Measurements from ENCODE around the gene AGFG2. TPM values are rescaled to one million over a fixed set of nuclear protein-coding genes. Genes with fewer than 3 reads are reported as not detected.

The AGFG2 gene
- total RNA-seq, 1 experiment from 2014 or later = 11.2 TPM

DNA sequence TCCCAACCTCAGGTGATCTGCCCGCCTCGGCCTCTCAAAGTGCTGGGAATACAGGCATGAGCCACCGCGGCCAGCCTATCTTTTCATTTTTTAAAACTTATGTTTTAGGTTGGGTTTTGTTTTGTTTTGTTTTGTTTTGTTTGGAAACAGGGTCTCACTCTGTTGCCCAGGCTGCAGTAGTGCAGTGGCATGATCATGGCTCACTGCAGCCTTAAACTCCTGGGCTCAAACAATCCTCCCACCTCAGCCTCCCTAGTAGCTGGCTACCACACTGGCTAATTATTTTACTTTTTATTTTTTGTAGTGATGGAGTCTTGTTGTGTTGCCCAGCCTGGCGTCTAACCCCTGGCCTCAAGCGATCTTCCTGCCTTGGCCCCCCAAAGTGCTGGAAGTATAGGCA is 19.4 kb upstream of the AGFG2 start:
- Histone ChIP-seq H3K79me1 (ENCODE audit: insufficient read depth, low read depth, low read length, poor library complexity, severe bottlenecking) (no peaks in the 10 kb centered on the region), H3K79me2 (ENCODE audit: insufficient read depth, low read length) (no peaks in the 10 kb centered on the region), H2AK5ac (ENCODE audit: insufficient read length, low read length) (no peak overlapping the region), H3K18ac (ENCODE audit: insufficient read length, low read depth, low read length) (no peak overlapping the region), H2AFZ (ENCODE audit: low read length) (no peak overlapping the region), H2BK15ac (ENCODE audit: low read depth, low read length) (no peak overlapping the region), H3K4ac (ENCODE audit: low read depth, low read length) (no peak overlapping the region), H2BK5ac (ENCODE audit: insufficient read length, low read length) (no peak overlapping the region), H3K56ac (ENCODE audit: insufficient read length, low read depth, low read length) (no peak overlapping the region), H2BK20ac (ENCODE audit: low read depth, low read length, poor library complexity, severe bottlenecking) (no peak overlapping the region), H3K4me2 (ENCODE audit: insufficient read depth, insufficient read length, low read length) (no peak overlapping the region), H3K23me2 (ENCODE audit: insufficient read length, low read depth, low read length, poor library complexity, severe bottlenecking) (no peaks in the 10 kb centered on the region), H2BK12ac (ENCODE audit: insufficient read length, low read depth, low read length) (no peak overlapping the region), H3K23ac (ENCODE audit: insufficient read length, low read depth, low read length) (no peak overlapping the region), H4K8ac (replicated peaks; ENCODE audit: insufficient read length, low read depth, low read length) (no peak overlapping the region), H2BK120ac (ENCODE audit: low read depth, low read length, poor library complexity, severe bottlenecking) (no peak overlapping the region), H3K9me3 (ENCODE audit: control insufficient read depth, low read depth, low read length) (no peaks in the 10 kb centered on the region), H3K14ac (ENCODE audit: insufficient read depth, low read length) (no peak overlapping the region), H4K5ac (ENCODE audit: insufficient read length, low read depth, low read length) (no peak overlapping the region), H3K4me1 (ENCODE audit: insufficient read depth, low read length) (no peaks in the 10 kb centered on the region), H3K27me3 (ENCODE audit: insufficient read depth, low read length) (no peaks in the 10 kb centered on the region), H3K9ac (ENCODE audit: extremely low read depth, insufficient read length, low read length) (no peak overlapping the region), H4K20me1 (ENCODE audit: control insufficient read depth, insufficient read depth, insufficient read length) (no peaks in the 10 kb centered on the region), H3K27ac (ENCODE audit: insufficient read length, low read depth, low read length) (no peak overlapping the region), H4K91ac (ENCODE audit: insufficient read length, low read depth, low read length) (no peak overlapping the region), H3T11ph (ENCODE audit: low read length) (no peak overlapping the region)
- WGBS (ENCODE audit: extremely low coverage, insufficient read length, low lambda C conversion rate) = no CpG with 5 or more reads among the region's 6 CpGs
- Mint-ChIP-seq H3K27ac (no peak overlapping the region; a peak in 1 of 7 replicates), H3K4me3 (no peak overlapping the region), H3K27me3 (ENCODE audit: low read depth) (peaks cover 3% of the 10 kb centered on the region; the same call in 1 of the 2 replicates), H3K9me3 (peaks cover 6 to 13% of the 10 kb centered on the region in 2 experiments), H3K4me1 (peaks cover 3 to 8% of the 10 kb centered on the region in 2 experiments; a peak in 3 of 4 replicates), H3K36me3 (ENCODE audit: insufficient read depth in 1 of 3, low read depth in 3 of 3) (no peaks in the 10 kb centered on the region; a peak in 2 of 7 replicates)
- no peak for DNase-seq
- TF ChIP-seq, protein P1, sequence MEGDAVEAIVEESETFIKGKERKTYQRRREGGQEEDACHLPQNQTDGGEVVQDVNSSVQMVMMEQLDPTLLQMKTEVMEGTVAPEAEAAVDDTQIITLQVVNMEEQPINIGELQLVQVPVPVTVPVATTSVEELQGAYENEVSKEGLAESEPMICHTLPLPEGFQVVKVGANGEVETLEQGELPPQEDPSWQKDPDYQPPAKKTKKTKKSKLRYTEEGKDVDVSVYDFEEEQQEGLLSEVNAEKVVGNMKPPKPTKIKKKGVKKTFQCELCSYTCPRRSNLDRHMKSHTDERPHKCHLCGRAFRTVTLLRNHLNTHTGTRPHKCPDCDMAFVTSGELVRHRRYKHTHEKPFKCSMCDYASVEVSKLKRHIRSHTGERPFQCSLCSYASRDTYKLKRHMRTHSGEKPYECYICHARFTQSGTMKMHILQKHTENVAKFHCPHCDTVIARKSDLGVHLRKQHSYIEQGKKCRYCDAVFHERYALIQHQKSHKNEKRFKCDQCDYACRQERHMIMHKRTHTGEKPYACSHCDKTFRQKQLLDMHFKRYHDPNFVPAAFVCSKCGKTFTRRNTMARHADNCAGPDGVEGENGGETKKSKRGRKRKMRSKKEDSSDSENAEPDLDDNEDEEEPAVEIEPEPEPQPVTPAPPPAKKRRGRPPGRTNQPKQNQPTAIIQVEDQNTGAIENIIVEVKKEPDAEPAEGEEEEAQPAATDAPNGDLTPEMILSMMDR (conservative IDR thresholded peaks at IDR 0.05) = no peak
